ENCODE results near the gene DYNC1LI1. TPM values are rescaled to one million over a fixed set of nuclear protein-coding genes. Genes with fewer than 3 reads are reported as not detected.

DYNC1LI1 gene
- total and polyA plus RNA-seq, 4 donors, result 9.2 to 21.1 (median 13.6) TPM

DNA sequence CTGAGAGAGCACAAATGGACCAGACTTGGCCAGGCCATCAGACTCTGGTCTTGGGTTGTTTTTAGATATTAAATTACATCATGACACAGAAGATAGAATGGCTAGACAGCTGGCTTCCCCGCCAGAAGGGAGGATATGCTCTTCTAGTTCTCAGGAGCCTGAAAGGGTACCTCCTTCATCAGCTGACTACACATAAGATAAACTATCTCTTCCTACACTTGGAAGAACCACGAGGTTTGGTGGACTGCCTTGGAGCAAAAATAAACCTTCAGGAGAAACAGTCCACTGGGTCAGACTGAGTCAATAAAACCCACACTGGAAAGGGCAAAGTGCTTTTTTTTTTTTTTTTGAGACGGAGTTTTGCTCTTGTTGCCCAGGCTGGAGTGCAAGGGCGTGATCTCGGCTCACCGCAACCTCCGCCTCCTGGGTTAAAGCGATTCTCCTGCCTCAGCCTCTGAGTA is 26.3 kb upstream of the DYNC1LI1 start:
- H3K27me3 ChIP-seq (ENCODE audit: control insufficient read depth in 4 of 4, insufficient read depth in 4 of 4, low read length in 3 of 4), result no peaks in the 10 kb centered on the region
- H3K4me3 ChIP-seq (ENCODE audit: low read depth in 1 of 3, low read length in 3 of 3), result no peak overlapping the region
- no peak overlapping the region for H3K27ac ChIP-seq (ENCODE audit: low read depth in 1 of 2, low read length in 2 of 2)
- H3K4me1 ChIP-seq (ENCODE audit: control insufficient read depth in 4 of 4, insufficient read depth in 4 of 4, low read length in 3 of 4), result no peaks in the 10 kb centered on the region
- no peak for TF ChIP-seq JUND (IDR thresholded peaks at IDR 0.05)
- TF ChIP-seq HNF4A (conservative IDR thresholded peaks at IDR 0.05), result peak; percentile 34 to 50
- no peak for DNase-seq (ENCODE audit: low spot score)
- H3K36me3 ChIP-seq (ENCODE audit: control insufficient read depth in 4 of 4, insufficient read depth in 3 of 4, low read depth in 1 of 4, low read length in 3 of 4), result no peaks in the 10 kb centered on the region
- H3K9ac ChIP-seq (ENCODE audit: low read depth in 1 of 2, low read length in 2 of 2), result no peak overlapping the region
- H3K9me3 ChIP-seq (ENCODE audit: control insufficient read depth in 4 of 4, low read length in 3 of 4), result no peaks in the 10 kb centered on the region
- 43% methylated on average over 8 of the region's 8 CpGs for WGBS

DNA sequence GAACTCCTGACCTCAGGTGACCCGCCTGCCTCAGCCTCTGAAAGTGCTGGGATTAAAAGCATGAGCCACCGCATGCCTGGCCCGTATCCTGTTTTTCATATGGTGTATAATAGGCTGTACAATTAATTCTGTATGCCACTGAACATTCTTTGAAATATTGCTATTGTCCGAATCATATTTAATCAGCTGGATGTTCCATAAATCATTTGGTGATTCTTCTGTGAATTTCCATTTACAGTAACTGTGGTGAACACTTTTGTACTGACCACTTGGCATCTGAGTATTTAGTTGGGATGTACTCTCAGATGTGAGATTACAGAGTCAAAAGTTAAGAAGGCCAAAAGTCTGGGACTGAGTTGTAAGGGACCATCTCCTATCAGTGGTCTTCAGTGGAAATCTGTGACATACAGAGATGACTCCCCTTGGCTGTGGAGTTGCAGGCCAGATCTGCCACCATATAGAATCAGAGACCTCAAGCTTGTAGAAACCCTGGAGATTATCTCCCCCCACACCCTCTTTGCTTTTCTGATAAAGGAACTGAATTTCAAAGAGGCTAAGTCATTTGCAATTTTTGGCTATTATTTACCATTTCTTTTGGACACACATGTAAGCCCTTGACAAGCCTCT is 25.7 kb upstream of the DYNC1LI1 start:
- Histone ChIP-seq H3K27me3 (ENCODE audit: control insufficient read depth in 4 of 4, insufficient read depth in 4 of 4, low read length in 3 of 4) (no peaks in the 10 kb centered on the region), H3K9me3 (ENCODE audit: control insufficient read depth in 4 of 4, low read length in 3 of 4) (no peaks in the 10 kb centered on the region), H3K27ac (ENCODE audit: low read depth in 1 of 2, low read length in 2 of 2) (no peak overlapping the region), H3K36me3 (ENCODE audit: control insufficient read depth in 4 of 4, insufficient read depth in 3 of 4, low read depth in 1 of 4, low read length in 3 of 4) (no peaks in the 10 kb centered on the region), H3K9ac (ENCODE audit: low read depth in 1 of 2, low read length in 2 of 2) (no peak overlapping the region), H3K4me3 (ENCODE audit: low read depth in 1 of 3, low read length in 3 of 3) (no peak overlapping the region), H3K4me1 (ENCODE audit: control insufficient read depth in 4 of 4, insufficient read depth in 4 of 4, low read length in 3 of 4) (no peaks in the 10 kb centered on the region)
- TF ChIP-seq EGR1 (IDR thresholded peaks at IDR 0.05; ENCODE audit: low read depth in 2 of 2) (no peak), YY1 (IDR thresholded peaks at IDR 0.05) (no peak), NR2F2 (IDR thresholded peaks at IDR 0.05) (no peak), TAF1 (conservative IDR thresholded peaks at IDR 0.05) (no peak), REST (IDR thresholded peaks at IDR 0.05) (no peak), JUND (IDR thresholded peaks at IDR 0.05) (no peak), SP1 (IDR thresholded peaks at IDR 0.05) (no peak), GABPA (IDR thresholded peaks at IDR 0.05 in 1 of 2, conservative IDR thresholded peaks at IDR 0.05 in 1 of 2) (no peak), HNF4A (conservative IDR thresholded peaks at IDR 0.05) (no peak)
- no peak for DNase-seq (ENCODE audit: low spot score)
- WGBS, result 92% methylated on average over 4 of the region's 4 CpGs

GRCh38 chr3:32595323-32595722 is 24.7 kb upstream of the DYNC1LI1 start:
- no peak for DNase-seq (ENCODE audit: low spot score)
- H3K9me3 ChIP-seq (ENCODE audit: control insufficient read depth in 4 of 4, low read length in 3 of 4), result no peaks in the 10 kb centered on the region
- no peak overlapping the region for H3K4me3 ChIP-seq (ENCODE audit: low read depth in 1 of 3, low read length in 3 of 3)
- no peak overlapping the region for H3K27ac ChIP-seq (ENCODE audit: low read depth in 1 of 2, low read length in 2 of 2)
- 92% methylated on average over 2 of the region's 2 CpGs for WGBS
- no peak overlapping the region for H3K9ac ChIP-seq (ENCODE audit: low read depth in 1 of 2, low read length in 2 of 2)
- no peak for TF ChIP-seq HNF4G (IDR thresholded peaks at IDR 0.05)
- no peak for TF ChIP-seq NR2F2 (IDR thresholded peaks at IDR 0.05)
- TF ChIP-seq, protein P1, sequence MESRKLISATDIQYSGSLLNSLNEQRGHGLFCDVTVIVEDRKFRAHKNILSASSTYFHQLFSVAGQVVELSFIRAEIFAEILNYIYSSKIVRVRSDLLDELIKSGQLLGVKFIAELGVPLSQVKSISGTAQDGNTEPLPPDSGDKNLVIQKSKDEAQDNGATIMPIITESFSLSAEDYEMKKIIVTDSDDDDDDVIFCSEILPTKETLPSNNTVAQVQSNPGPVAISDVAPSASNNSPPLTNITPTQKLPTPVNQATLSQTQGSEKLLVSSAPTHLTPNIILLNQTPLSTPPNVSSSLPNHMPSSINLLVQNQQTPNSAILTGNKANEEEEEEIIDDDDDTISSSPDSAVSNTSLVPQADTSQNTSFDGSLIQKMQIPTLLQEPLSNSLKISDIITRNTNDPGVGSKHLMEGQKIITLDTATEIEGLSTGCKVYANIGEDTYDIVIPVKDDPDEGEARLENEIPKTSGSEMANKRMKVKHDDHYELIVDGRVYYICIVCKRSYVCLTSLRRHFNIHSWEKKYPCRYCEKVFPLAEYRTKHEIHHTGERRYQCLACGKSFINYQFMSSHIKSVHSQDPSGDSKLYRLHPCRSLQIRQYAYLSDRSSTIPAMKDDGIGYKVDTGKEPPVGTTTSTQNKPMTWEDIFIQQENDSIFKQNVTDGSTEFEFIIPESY (IDR thresholded peaks at IDR 0.05), result no peak
- TF ChIP-seq ATF3 (IDR thresholded peaks at IDR 0.05), result no peak
- no peaks in the 10 kb centered on the region for H3K4me1 ChIP-seq (ENCODE audit: control insufficient read depth in 4 of 4, insufficient read depth in 4 of 4, low read length in 3 of 4)
- H3K27me3 ChIP-seq (ENCODE audit: control insufficient read depth in 4 of 4, insufficient read depth in 4 of 4, low read length in 3 of 4), result no peaks in the 10 kb centered on the region
- H3K36me3 ChIP-seq (ENCODE audit: control insufficient read depth in 4 of 4, insufficient read depth in 3 of 4, low read depth in 1 of 4, low read length in 3 of 4), result no peaks in the 10 kb centered on the region
